GM12891 (cell line): ENCODE data around the gene COL19A1.

Experiments used
- POLR2A ChIP-seq: IDR thresholded peaks from 2 replicates; pipeline ENCODE4 v1.6.1; 2011; ENCODE audit warnings: low read depth, low read length, control low read depth
- POLR2AphosphoS5 ChIP-seq: IDR thresholded peaks from 2 replicates; pipeline ENCODE4 v1.6.1; 2011; ENCODE audit warnings: low read depth, low read length, control low read depth

- no peak for TF ChIP-seq POLR2A
- no peak for TF ChIP-seq POLR2AphosphoS5
Observed at GRCh38 chr6:70258483-70258882, 392.1 kb downstream of the COL19A1 start.
